Measurements from ENCODE around the gene PARD3. TPM values are rescaled to one million over a fixed set of nuclear protein-coding genes. Genes with fewer than 3 reads are reported as not detected.

The PARD3 gene
- total and polyA plus RNA-seq, 2 donors (not counting 3 experiments of a cell fraction or from before 2014, with no cell fraction given), result 7.3 to 24.1 TPM

DNA sequence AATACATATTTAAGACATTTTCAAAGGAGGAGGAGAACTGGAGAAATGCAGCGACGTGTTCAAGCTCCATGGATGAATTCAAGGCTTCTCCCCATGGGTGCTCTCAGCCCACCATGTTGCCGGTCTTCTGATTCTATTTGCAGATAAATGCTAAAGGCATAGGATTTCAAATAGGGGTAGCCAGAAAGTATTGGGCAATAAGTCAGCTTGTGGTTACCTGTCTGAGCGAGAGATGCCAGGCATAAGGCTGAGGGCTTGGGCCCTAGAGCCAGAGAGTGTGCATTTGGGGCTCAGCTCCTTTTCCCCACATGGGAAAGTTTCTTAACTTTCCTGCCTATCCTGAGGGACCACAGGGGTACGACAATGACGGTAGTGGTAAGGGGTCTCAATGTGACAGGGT is 180.0 kb downstream of the PARD3 start:
- H3K36me3 ChIP-seq (ENCODE audit: control insufficient read depth in 2 of 2, extremely low read depth in 1 of 2, insufficient read depth in 2 of 2, low read length in 2 of 2), result no peaks in the 10 kb centered on the region
- no peak overlapping the region for H3K4me2 ChIP-seq (ENCODE audit: insufficient read depth, low read length)
- no peaks in the 10 kb centered on the region for H3K9me1 ChIP-seq (replicated peaks; ENCODE audit: control insufficient read depth, extremely low read depth, insufficient read depth, low read length)
- dilution Hi-C loops (cut with MboI; ENCODE audit: extremely low pct_ligation_motif_present, low sequenced_read_pairs) (no loop called here), intact Hi-C loops (cut with micrococcal nuclease) (loop anchor here (5.0 to 10.0 kb wide), 5 partner anchors 228 to 1840 kb away; no protein-coding TSS in a partner anchor)
- H3K79me2 ChIP-seq (ENCODE audit: control insufficient read depth, insufficient read depth, low read length), result no peaks in the 10 kb centered on the region
- BruUV-seq (replicated peaks), result no TSS peak
- no peak for DNase-seq (ENCODE audit: low read depth, low spot score)
- H3K27ac ChIP-seq (ENCODE audit: insufficient read depth, low read depth, low read length), result no peak overlapping the region
- H3K9ac ChIP-seq (replicated peaks; ENCODE audit: extremely low read depth, insufficient read depth, low read length), result no peak overlapping the region
- H3K4me3 ChIP-seq (replicated peaks in 1 of 3; ENCODE audit: insufficient read depth in 1 of 3, low read depth in 1 of 3, low read length in 3 of 3), result no peak overlapping the region
- H3K9me3 ChIP-seq (replicated peaks; ENCODE audit: control insufficient read depth, insufficient read depth, low read length), result no peaks in the 10 kb centered on the region
- CTCF ChIA-PET, result interaction anchor here (0.9 to 1.3 kb wide), 3 partner anchors 15 to 1442 kb away, joined by 3 to 4 read pairs (median 3); no protein-coding TSS in a partner anchor
- H3K4me1 ChIP-seq (ENCODE audit: control insufficient read depth, extremely low read depth, insufficient read depth, low read length), result peaks cover 4% of the 10 kb centered on the region
- H2AFZ ChIP-seq (ENCODE audit: low read depth, low read length), result no peak overlapping the region
- FAIRE-seq, result no peak
- POLR2A ChIA-PET, result no interaction called here
- H4K20me1 ChIP-seq (replicated peaks; ENCODE audit: control insufficient read depth, extremely low read depth, insufficient read depth, low read length), result no peaks in the 10 kb centered on the region
- TF ChIP-seq MYC (IDR thresholded peaks at IDR 0.05; ENCODE audit: low read depth, low read length) (no peak), FOS (IDR thresholded peaks at IDR 0.05; ENCODE audit: borderline replicate concordance, insufficient read depth, low read length) (no peak), JUN (IDR thresholded peaks at IDR 0.05; ENCODE audit: borderline replicate concordance, insufficient read depth, insufficient read length, low read depth) (no peak), POLR2A (IDR thresholded peaks at IDR 0.05; ENCODE audit: low read depth, low read length) (no peak), GATA2 (IDR thresholded peaks at IDR 0.05; ENCODE audit: insufficient read depth, insufficient read length, low read depth, low read length) (no peak), POLR2AphosphoS5 (IDR thresholded peaks at IDR 0.05; ENCODE audit: insufficient read depth, low read depth, low read length) (no peak), EZH2 (IDR thresholded peaks at IDR 0.05; ENCODE audit: borderline replicate concordance, low read depth, low read length, severe bottlenecking) (no peak)
- TF ChIP-seq, protein P1, sequence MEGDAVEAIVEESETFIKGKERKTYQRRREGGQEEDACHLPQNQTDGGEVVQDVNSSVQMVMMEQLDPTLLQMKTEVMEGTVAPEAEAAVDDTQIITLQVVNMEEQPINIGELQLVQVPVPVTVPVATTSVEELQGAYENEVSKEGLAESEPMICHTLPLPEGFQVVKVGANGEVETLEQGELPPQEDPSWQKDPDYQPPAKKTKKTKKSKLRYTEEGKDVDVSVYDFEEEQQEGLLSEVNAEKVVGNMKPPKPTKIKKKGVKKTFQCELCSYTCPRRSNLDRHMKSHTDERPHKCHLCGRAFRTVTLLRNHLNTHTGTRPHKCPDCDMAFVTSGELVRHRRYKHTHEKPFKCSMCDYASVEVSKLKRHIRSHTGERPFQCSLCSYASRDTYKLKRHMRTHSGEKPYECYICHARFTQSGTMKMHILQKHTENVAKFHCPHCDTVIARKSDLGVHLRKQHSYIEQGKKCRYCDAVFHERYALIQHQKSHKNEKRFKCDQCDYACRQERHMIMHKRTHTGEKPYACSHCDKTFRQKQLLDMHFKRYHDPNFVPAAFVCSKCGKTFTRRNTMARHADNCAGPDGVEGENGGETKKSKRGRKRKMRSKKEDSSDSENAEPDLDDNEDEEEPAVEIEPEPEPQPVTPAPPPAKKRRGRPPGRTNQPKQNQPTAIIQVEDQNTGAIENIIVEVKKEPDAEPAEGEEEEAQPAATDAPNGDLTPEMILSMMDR (IDR thresholded peaks at IDR 0.05; ENCODE audit: extremely low read depth in 1 of 2, insufficient read depth in 1 of 2, low read depth in 1 of 2, low read length in 2 of 2), result no peak
- TF ChIP-seq, protein P2, sequence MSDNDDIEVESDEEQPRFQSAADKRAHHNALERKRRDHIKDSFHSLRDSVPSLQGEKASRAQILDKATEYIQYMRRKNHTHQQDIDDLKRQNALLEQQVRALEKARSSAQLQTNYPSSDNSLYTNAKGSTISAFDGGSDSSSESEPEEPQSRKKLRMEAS (IDR thresholded peaks at IDR 0.05; ENCODE audit: insufficient read depth, insufficient read length), result no peak
- H3K27me3 ChIP-seq (ENCODE audit: control insufficient read depth in 2 of 2, insufficient read depth in 2 of 2, low read length in 2 of 2), result no peaks in the 10 kb centered on the region
